Panc1 (cell line): Measurements from ENCODE around the gene ZMYM4. TPM values are rescaled to one million over a fixed set of nuclear protein-coding genes. Genes with fewer than 3 reads are reported as not detected.

ENCODE experiments used
- ATAC-seq: fragments of 200-7000 bp; cut with Tn5 transposase; 2 replicates; pipeline ENCODE4 v1.9.1; 2020; ENCODE audit warnings: mild to moderate bottlenecking, moderate library complexity
- BruUV-seq: library from RNA; stranded (reverse); fragments of 400-500 nt; replicated peaks from 2 replicates; lab custom pipeline; 2021; lab: Mats Ljungman, UMichigan
- CTCF ChIA-PET: fragments of 300-600 bp; sonication (Branson Sonifier 250); formaldehyde crosslinking; loops from one replicate; lab custom pipeline; 2022; ENCODE audit warnings: antibody characterized with exemption; lab: Charles Lee
- POLR2A ChIA-PET: fragments of 300-600 bp; sonication (Branson Sonifier 250); formaldehyde crosslinking; loops from one replicate; lab custom pipeline; 2022; ENCODE audit warnings: antibody characterized with exemption; lab: Charles Lee
- DNase-seq: peaks from one replicate; pipeline ENCODE4 v3.0.0-alpha.2; 2010; ENCODE audit warnings: low read depth, low spot score
- H3K27ac ChIP-seq: 2 replicates; pipeline ENCODE4 v1.5.1; 2011; ENCODE audit warnings: mild to moderate bottlenecking, low read length, inconsistent platforms
- H3K27me3 ChIP-seq: fragments of 200-500 bp; sonication (Bioruptor generic); 2 replicates; pipeline ENCODE4 v1.6.0; 2014; ENCODE audit warnings: low read length, inconsistent platforms; ENCODE audit not compliant: control insufficient read depth, insufficient read depth
- H3K36me3 ChIP-seq: fragments of 200-500 bp; sonication (Bioruptor generic); 2 replicates; pipeline ENCODE4 v1.5.1; 2014; ENCODE audit warnings: inconsistent platforms, mild to moderate bottlenecking, low read length, moderate library complexity; ENCODE audit not compliant: control insufficient read depth, insufficient read depth
- H3K4me1 ChIP-seq: 2 replicates; pipeline ENCODE4 v1.5.1; 2011; ENCODE audit warnings: inconsistent platforms, mild to moderate bottlenecking, low read length, moderate library complexity; ENCODE audit not compliant: control insufficient read depth, insufficient read depth
- H3K4me3 ChIP-seq, 2 experiments: 2 replicates each; pipeline ENCODE4 v1.5.1; 2011 to 2012; ENCODE audit warnings: low read depth in 2 of 2, low read length in 2 of 2, mild to moderate bottlenecking in 2 of 2, inconsistent platforms in 1 of 2, moderate library complexity in 1 of 2
- H3K9me3 ChIP-seq: fragments of 200-500 bp; sonication (Bioruptor generic); 2 replicates; pipeline ENCODE4 v1.5.1; 2014; ENCODE audit warnings: low read depth, mild to moderate bottlenecking, inconsistent platforms, low read length, moderate library complexity; ENCODE audit not compliant: control insufficient read depth, insufficient read depth
- CTCF ChIP-seq: fragments of 450-650 bp; IDR thresholded peaks from 2 replicates; pipeline ENCODE4 v1.5.1; 2017; ENCODE audit warnings: mild to moderate bottlenecking
- POLR2AphosphoS5 ChIP-seq: IDR thresholded peaks from 2 replicates; pipeline ENCODE4 v1.6.1; 2012; ENCODE audit warnings: mild to moderate bottlenecking, low read depth, low read length, moderate library complexity
- REST ChIP-seq, 2 experiments: IDR thresholded peaks; 2 replicates each; pipeline ENCODE4 v1.6.1; 2011 to 2012; ENCODE audit warnings: low read depth in 2 of 2, control low read depth in 1 of 2, low read length in 1 of 2, mild to moderate bottlenecking in 1 of 2, moderate library complexity in 1 of 2; ENCODE audit not compliant: insufficient read depth in 1 of 2
- SIN3A ChIP-seq: IDR thresholded peaks from 2 replicates; pipeline ENCODE4 v1.6.1; 2012; ENCODE audit warnings: low read depth, mild to moderate bottlenecking, low read length, moderate library complexity, borderline replicate concordance; ENCODE audit not compliant: insufficient read depth
- TCF7L2 ChIP-seq: IDR thresholded peaks from 2 replicates; pipeline ENCODE4 v1.6.1; 2011; ENCODE audit warnings: mild to moderate bottlenecking, low read depth, low read length, inconsistent platforms
- in situ Hi-C: cut with HindIII; loops from 2 replicates; pipeline ENCODE4 v1.10.0; 2016; ENCODE audit warnings: low sequenced_read_pairs, low pct_unique_long_range_greater_than_20kb
- intact Hi-C: fragments of 100-400 bp; cut with micrococcal nuclease; formaldehyde crosslinking; loops from one replicate; pipeline ENCODE4 v1.10.0; 2022; ENCODE audit not compliant: unreplicated experiment
- total RNA-seq: library from RNA; stranded (reverse); gene quantifications from one replicate; pipeline ENCODE4 v1.2.1, GENCODE V29; 2021; ENCODE audit not compliant: unreplicated experiment

ZMYM4 gene
- total RNA-seq, 1 experiment from 2014 or later = 82.2 TPM

GRCh38 chr1:35334485-35334884 lies 66.0 kb downstream of the ZMYM4 start:
- in situ Hi-C loops (no loop called here), intact Hi-C loops (no loop called here)
- H3K27me3 ChIP-seq = no peaks in the 10 kb centered on the region
- DNase-seq (no peak), ATAC-seq (no peak)
- TF ChIP-seq SIN3A (no peak), POLR2AphosphoS5 (no peak), REST (IDR thresholded peaks at IDR 0.05; ENCODE audit: insufficient read depth in 1 of 2, low read depth in 2 of 2, low read length in 1 of 2) (no peak), CTCF (no peak), TCF7L2 (no peak)
- CTCF ChIA-PET = no interaction called here
- H3K4me3 ChIP-seq = no peak overlapping the region
- no peak overlapping the region for H3K27ac ChIP-seq
- no peaks in the 10 kb centered on the region for H3K4me1 ChIP-seq
- POLR2A ChIA-PET = no interaction called here
- H3K36me3 ChIP-seq = no peaks in the 10 kb centered on the region
- H3K9me3 ChIP-seq = no peaks in the 10 kb centered on the region
- no TSS peak for BruUV-seq

GRCh38 chr1:35340519-35340918 lies 72.0 kb downstream of the ZMYM4 start:
- Histone ChIP-seq H3K36me3 (no peaks in the 10 kb centered on the region), H3K4me1 (no peaks in the 10 kb centered on the region), H3K27me3 (no peaks in the 10 kb centered on the region), H3K27ac (no peak overlapping the region), H3K4me3 (no peak overlapping the region), H3K9me3 (no peaks in the 10 kb centered on the region)
- in situ Hi-C loops = no loop called here
- POLR2A ChIA-PET = no interaction called here
- DNase-seq = no peak
- BruUV-seq = no TSS peak
- intact Hi-C loops = no loop called here
- TF ChIP-seq SIN3A (no peak), REST (IDR thresholded peaks at IDR 0.05; ENCODE audit: insufficient read depth in 1 of 2, low read depth in 2 of 2, low read length in 1 of 2) (no peak), POLR2AphosphoS5 (no peak), TCF7L2 (no peak), CTCF (no peak)
- ATAC-seq = no peak
- CTCF ChIA-PET = no interaction called here
